HFFc6 (cell line): ENCODE measurements around the gene IFI6. TPM values are rescaled to one million over a fixed set of nuclear protein-coding genes. Genes with fewer than 3 reads are reported as not detected.

Source experiments
- DNase-seq: peaks from one replicate; pipeline ENCODE4 v3.0.0-alpha.2; 2018
- H3K27ac Mint-ChIP-seq: 2 replicates; pipeline ENCODE4 v1.8.0; 2020; ENCODE audit warnings: mild to moderate bottlenecking, mixed read lengths
- H3K27me3 Mint-ChIP-seq: 2 replicates; pipeline ENCODE4 v1.8.0; 2021; ENCODE audit warnings: mild to moderate bottlenecking, moderate library complexity, mixed read lengths; ENCODE audit not compliant: insufficient read depth
- H3K36me3 Mint-ChIP-seq: 2 replicates; pipeline ENCODE4 v1.8.0; 2021; ENCODE audit warnings: low read depth, mixed read lengths
- H3K4me1 Mint-ChIP-seq: 2 replicates; pipeline ENCODE4 v1.8.0; 2020; ENCODE audit warnings: low read depth, mixed read lengths
- H3K4me3 Mint-ChIP-seq: 2 replicates; pipeline ENCODE4 v1.8.0; 2020; ENCODE audit warnings: mild to moderate bottlenecking, moderate library complexity, mixed read lengths
- H3K9me3 Mint-ChIP-seq: 2 replicates; pipeline ENCODE4 v1.8.0; 2020; ENCODE audit warnings: mild to moderate bottlenecking, mixed read lengths
- total RNA-seq, 6 experiments: library from RNA; stranded (reverse); fragmentation: NEBNext Ultra II Directional; extraction: Animal tissue kit (Norgen Biotek cat#: 25700); gene quantifications; 2 replicates in 1 of 6; 3 replicates in 5 of 6; pipeline ENCODE4 v1.2.3, GENCODE V29; 2021
- TF ChIP-seq, protein P1 (sequence below): fragments of 200-600 bp; sonication (generic); IDR thresholded peaks from 2 replicates; pipeline ENCODE4 v1.5.0; 2021; ENCODE audit warnings: antibody characterized with exemption, mild to moderate bottlenecking

The IFI6 gene
- total RNA-seq, 6 experiments from 2014 or later = 16.7 to 23.8 (median 20.5) TPM

DNA sequence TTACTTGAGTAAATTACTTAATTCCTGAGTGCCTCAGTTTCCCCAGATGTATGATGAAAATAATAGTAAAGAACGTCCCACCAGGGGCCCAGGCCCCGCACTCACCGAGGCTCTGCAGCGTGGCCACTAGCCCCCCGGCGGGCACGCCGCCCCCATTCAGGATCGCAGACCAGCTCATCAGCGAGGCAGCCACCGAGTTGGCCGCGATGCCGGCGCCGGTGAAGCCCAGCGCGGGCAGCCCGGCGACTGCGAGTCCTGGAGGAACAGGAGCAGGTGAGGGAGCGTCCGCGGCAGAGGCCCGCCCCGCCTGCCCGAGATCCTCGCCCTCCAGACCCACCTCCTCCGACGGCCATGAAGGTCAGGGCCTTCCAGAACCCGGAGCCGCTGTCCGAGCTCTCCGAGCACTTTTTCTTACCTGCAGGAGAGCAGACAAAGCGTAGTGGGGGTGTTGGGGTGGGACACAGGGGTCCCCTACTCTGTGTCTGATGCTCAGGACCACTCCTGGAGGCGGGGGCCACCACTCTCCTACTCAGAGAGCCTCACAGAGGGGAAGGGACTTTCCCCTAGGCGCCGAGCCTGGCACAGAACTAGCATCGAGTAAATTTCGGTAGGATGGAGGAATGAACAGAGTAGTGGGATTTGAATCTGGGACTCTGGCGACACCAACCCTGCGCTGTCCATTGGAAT is 3.7 kb downstream of the IFI6 start:
- H3K9me3 Mint-ChIP-seq = no peaks in the 10 kb centered on the region
- H3K27ac Mint-ChIP-seq = no peak overlapping the region
- TF ChIP-seq, protein P1, sequence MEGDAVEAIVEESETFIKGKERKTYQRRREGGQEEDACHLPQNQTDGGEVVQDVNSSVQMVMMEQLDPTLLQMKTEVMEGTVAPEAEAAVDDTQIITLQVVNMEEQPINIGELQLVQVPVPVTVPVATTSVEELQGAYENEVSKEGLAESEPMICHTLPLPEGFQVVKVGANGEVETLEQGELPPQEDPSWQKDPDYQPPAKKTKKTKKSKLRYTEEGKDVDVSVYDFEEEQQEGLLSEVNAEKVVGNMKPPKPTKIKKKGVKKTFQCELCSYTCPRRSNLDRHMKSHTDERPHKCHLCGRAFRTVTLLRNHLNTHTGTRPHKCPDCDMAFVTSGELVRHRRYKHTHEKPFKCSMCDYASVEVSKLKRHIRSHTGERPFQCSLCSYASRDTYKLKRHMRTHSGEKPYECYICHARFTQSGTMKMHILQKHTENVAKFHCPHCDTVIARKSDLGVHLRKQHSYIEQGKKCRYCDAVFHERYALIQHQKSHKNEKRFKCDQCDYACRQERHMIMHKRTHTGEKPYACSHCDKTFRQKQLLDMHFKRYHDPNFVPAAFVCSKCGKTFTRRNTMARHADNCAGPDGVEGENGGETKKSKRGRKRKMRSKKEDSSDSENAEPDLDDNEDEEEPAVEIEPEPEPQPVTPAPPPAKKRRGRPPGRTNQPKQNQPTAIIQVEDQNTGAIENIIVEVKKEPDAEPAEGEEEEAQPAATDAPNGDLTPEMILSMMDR = no peak
- no peak overlapping the region for H3K4me3 Mint-ChIP-seq
- H3K4me1 Mint-ChIP-seq = peaks cover 55% of the 10 kb centered on the region
- H3K36me3 Mint-ChIP-seq = no peaks in the 10 kb centered on the region
- H3K27me3 Mint-ChIP-seq = no peaks in the 10 kb centered on the region; the same call in 1 of the 2 replicates
- DNase-seq = no peak

DNA sequence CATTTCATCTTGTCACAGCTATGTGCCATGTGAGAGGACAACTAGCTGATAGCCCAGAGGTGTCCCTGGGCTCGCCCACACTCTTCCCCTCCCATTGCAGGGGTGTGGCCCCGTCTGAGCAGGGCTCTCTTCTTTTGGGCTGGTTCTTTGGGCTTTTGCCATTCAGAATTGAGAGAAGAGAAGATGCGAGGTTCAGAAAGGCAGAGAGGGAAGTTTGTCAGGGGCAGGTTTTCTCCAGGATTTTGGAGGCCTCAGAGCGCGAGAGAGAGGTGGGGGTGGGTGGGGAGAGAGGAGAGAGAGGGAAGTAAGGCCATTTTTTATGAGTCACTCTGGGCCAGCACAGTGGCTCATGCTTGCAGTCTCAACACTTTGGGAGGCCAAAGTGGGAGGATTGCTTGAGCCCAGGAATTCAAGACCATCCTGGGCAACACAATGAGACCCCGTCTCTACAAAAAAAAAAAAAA is 5.2 kb downstream of the IFI6 start:
- no peak for DNase-seq
- Mint-ChIP-seq H3K4me1 (peaks cover 48% of the 10 kb centered on the region), H3K36me3 (no peaks in the 10 kb centered on the region), H3K9me3 (no peaks in the 10 kb centered on the region), H3K27ac (no peak overlapping the region), H3K4me3 (no peak overlapping the region), H3K27me3 (no peaks in the 10 kb centered on the region; the same call in 1 of the 2 replicates)
- TF ChIP-seq, protein P1 = no peak

DNA sequence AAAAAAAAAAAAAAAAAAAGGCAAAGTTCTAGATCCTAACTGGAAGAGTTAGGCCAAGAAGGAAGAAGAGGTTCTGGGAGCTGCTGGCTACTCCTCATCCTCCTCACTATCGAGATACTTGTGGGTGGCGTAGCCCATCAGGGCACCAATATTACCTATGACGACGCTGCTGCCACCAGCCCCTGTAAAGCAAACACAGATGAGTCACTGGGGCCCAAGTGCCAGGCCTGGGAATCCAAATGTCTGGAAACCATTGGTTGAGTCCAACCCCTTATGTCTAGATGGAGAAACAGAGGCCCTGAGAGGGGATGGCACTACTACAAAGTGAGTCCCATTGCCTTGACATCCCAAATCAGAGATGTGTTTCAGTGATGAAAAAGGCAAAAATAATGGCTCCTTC is 5.7 kb downstream of the IFI6 start:
- DNase-seq = no peak
- Mint-ChIP-seq H3K4me3 (no peak overlapping the region), H3K27ac (no peak overlapping the region), H3K27me3 (no peaks in the 10 kb centered on the region; the same call in 1 of the 2 replicates), H3K4me1 (peaks cover 42% of the 10 kb centered on the region), H3K9me3 (no peaks in the 10 kb centered on the region), H3K36me3 (no peaks in the 10 kb centered on the region)
- TF ChIP-seq, protein P1 = no peak

DNA sequence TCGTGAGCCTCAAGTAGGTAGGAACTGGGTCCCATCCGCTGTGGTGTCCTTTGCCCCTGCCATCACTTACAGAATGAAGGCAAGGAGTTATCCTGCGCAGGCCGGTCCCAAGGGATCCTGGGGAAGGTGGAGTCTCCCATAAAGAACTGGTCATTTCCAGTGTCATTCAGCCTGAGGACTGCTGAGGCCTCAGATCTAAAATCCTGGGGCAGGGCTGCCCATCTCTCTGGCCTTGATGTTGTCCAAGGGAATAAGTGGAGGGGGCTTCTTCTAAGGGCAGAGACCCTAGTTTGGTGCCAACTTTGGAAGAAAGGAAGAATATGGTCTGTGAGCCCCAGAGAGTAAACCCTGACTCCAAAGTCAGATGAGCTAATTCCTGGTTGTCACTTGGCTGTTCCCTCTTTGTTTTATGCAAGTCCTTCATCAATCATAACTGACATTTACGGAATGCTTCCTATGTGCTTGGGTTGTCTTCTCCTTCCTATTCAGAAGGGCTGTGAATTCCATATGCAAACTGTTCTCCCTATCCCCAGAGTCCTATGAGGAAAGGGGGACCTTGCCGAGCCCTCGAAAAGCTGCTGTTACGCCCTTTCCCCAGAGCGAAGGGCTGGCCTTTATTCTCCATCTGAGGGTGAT is 6.9 kb downstream of the IFI6 start:
- TF ChIP-seq, protein P1 = no peak
- H3K27me3 Mint-ChIP-seq = no peaks in the 10 kb centered on the region; the same call in 1 of the 2 replicates
- H3K4me3 Mint-ChIP-seq = no peak overlapping the region
- no peak for DNase-seq
- H3K4me1 Mint-ChIP-seq = peaks cover 38% of the 10 kb centered on the region
- H3K9me3 Mint-ChIP-seq = no peaks in the 10 kb centered on the region
- no peak overlapping the region for H3K27ac Mint-ChIP-seq
- no peaks in the 10 kb centered on the region for H3K36me3 Mint-ChIP-seq

DNA sequence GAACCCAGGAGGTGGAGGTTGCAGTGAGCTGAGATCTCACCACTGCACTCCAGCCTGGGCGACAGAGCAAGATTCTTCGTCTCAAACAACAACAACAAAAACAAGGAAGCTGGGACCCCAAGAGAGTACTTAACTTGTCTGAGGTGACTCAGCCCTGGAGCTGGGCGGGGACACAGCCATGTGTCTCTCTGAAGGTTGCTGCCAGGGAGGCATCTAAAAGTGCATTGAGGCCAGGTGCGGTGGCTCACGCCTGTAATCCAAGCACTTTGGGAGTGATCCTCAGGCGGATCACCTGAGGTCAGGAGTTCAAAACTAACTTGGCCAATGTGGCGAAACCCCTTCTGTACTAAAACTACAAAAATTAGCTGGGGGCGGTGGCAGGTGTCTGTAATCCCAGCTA is 7.7 kb downstream of the IFI6 start:
- Mint-ChIP-seq H3K4me3 (no peak overlapping the region), H3K36me3 (no peaks in the 10 kb centered on the region), H3K9me3 (no peaks in the 10 kb centered on the region), H3K27ac (no peak overlapping the region), H3K4me1 (peaks cover 37% of the 10 kb centered on the region), H3K27me3 (no peaks in the 10 kb centered on the region; the same call in 1 of the 2 replicates)
- TF ChIP-seq, protein P1 = no peak
- no peak for DNase-seq
